ENCODE data around the gene SNX15. TPM values are rescaled to one million over a fixed set of nuclear protein-coding genes. Genes with fewer than 3 reads are reported as not detected.

The SNX15 gene
- total RNA-seq, 1 donor from 2014 or later = 25.1 TPM

DNA sequence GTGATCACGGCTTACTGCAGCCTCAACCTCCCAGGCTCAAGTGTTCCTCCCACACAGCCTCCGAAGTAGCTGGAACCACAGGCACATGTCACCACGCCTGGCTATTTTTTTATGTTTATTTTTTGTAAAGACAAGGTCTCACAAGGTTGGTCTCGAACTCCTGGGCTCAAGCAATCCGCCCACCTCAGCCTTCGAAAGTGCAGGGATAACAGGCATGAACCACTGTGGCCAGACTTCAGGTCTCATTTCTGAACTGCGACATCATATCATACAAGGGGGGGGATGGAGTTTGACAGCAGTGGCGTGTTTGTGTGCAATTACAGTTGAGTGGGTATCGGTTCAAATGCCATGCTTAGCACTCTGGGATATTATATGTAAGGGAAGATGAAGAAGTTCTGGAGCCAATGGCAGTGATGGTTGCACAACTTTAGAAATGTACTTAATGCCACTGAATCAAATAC, 24.2 kb downstream of the SNX15 start:
- H3K27me3 ChIP-seq = no peaks in the 10 kb centered on the region
- H3K9me3 ChIP-seq = no peaks in the 10 kb centered on the region
- peaks cover 0 to 15% of the 10 kb centered on the region in 2 donors for H3K4me1 ChIP-seq
- no peaks in the 10 kb centered on the region for H3K36me3 ChIP-seq
- TF ChIP-seq, protein P1, sequence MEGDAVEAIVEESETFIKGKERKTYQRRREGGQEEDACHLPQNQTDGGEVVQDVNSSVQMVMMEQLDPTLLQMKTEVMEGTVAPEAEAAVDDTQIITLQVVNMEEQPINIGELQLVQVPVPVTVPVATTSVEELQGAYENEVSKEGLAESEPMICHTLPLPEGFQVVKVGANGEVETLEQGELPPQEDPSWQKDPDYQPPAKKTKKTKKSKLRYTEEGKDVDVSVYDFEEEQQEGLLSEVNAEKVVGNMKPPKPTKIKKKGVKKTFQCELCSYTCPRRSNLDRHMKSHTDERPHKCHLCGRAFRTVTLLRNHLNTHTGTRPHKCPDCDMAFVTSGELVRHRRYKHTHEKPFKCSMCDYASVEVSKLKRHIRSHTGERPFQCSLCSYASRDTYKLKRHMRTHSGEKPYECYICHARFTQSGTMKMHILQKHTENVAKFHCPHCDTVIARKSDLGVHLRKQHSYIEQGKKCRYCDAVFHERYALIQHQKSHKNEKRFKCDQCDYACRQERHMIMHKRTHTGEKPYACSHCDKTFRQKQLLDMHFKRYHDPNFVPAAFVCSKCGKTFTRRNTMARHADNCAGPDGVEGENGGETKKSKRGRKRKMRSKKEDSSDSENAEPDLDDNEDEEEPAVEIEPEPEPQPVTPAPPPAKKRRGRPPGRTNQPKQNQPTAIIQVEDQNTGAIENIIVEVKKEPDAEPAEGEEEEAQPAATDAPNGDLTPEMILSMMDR (IDR thresholded peaks at IDR 0.05) = no peak
- intact Hi-C loops (cut with DNase I) = no loop called here
- no peak overlapping the region for H3K27ac ChIP-seq
- H3K4me3 ChIP-seq = no peak overlapping the region
- DNase-seq (ENCODE audit: low spot score in 2 of 2) = no peak

DNA sequence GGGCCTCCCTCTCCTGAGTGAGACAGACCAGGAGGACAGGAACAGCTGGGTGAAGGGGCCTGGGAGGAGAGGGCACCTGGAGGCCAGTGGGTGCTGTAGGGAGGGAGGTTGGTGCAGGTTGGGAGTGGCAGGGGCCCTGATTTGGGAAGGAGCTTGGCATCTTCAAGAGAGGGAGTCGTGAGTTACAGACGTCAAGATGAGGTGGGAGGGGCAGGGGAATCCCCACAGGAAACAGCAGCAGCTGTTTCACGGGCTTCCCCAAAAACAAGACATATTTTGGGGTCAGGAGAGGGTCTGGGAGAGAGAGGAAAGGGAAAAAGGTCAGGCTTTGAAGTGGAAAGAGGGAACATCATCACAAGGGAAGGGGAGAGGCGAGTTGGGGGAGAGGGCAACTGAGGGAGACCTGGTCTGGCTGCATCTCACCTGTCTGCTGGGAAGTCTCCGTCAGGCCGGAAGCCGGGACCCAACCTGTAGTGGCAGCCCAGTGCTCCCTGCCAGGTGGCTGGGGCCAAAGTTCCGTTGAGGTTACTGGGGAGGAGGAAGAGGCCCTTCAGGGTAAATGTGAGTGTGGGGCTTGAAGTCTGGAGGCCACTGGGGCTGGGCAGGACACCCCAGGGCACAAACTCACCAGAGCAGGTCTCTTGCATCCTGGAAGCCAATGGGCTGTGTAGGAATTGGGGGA, 26.7 kb downstream of the SNX15 start:
- Histone ChIP-seq H3K4me1 (no peaks in the 10 kb centered on the region), H3K27me3 (no peaks in the 10 kb centered on the region), H3K36me3 (no peaks in the 10 kb centered on the region), H3K9me3 (no peaks in the 10 kb centered on the region), H3K27ac (no peak overlapping the region), H3K4me3 (no peak overlapping the region)
- TF ChIP-seq, protein P1 (IDR thresholded peaks at IDR 0.05) = no peak
- intact Hi-C loops (cut with DNase I) = no loop called here
- no peak for DNase-seq (ENCODE audit: low spot score in 2 of 2)

DNA sequence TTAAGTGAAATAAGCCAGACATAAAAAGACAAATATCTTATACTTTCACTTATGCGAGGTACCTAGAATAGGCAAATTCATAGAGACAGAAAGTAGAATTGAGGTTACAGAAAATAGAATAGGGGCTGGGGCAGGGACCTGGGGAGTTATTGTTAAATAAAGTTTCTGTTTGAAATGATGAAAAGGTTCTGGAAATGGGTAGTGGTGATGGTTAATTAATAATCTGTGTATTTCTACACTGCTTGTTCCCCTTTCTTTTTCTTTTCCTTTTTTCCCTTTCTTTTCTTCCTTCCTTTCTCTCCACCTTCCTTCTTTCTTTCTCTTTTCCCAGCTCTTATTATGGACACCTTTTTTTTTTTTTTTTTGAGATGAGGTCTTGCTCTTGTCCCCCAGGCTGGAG, 28.3 kb downstream of the SNX15 start:
- no peaks in the 10 kb centered on the region for H3K36me3 ChIP-seq
- no peaks in the 10 kb centered on the region for H3K27me3 ChIP-seq
- H3K9me3 ChIP-seq = no peaks in the 10 kb centered on the region
- H3K4me1 ChIP-seq = no peaks in the 10 kb centered on the region
- no peak for DNase-seq (ENCODE audit: low spot score in 2 of 2)
- intact Hi-C loops (cut with DNase I) = no loop called here
- TF ChIP-seq, protein P1 (IDR thresholded peaks at IDR 0.05) = no peak
- no peak overlapping the region for H3K4me3 ChIP-seq
- no peak overlapping the region for H3K27ac ChIP-seq

DNA sequence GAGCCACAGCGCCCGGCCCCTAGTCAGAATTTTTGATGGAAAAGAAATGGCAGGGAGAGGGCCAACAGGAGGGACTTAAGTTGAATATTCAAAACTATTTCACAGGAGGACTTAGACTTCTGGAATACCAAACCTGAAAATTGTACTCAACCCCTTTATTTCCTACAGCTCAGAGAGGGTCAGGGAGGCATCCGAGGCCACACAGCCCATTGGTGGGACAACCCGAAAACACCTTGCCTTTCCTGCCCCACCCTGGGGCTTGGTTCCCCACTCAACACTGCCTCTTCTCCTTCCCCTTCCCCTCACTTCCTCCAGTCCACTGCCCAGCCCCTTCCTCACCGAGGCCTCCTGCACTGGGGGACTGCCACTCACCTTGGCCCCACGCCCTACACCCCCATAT, 29.8 kb downstream of the SNX15 start:
- H3K4me1 ChIP-seq = no peaks in the 10 kb centered on the region
- no peaks in the 10 kb centered on the region for H3K36me3 ChIP-seq
- H3K4me3 ChIP-seq = no peak overlapping the region
- intact Hi-C loops (cut with DNase I) = no loop called here
- H3K27me3 ChIP-seq = no peaks in the 10 kb centered on the region
- TF ChIP-seq, protein P1 (IDR thresholded peaks at IDR 0.05) = no peak
- H3K27ac ChIP-seq = no peak overlapping the region
- no peak for DNase-seq (ENCODE audit: low spot score in 2 of 2)
- no peaks in the 10 kb centered on the region for H3K9me3 ChIP-seq

DNA sequence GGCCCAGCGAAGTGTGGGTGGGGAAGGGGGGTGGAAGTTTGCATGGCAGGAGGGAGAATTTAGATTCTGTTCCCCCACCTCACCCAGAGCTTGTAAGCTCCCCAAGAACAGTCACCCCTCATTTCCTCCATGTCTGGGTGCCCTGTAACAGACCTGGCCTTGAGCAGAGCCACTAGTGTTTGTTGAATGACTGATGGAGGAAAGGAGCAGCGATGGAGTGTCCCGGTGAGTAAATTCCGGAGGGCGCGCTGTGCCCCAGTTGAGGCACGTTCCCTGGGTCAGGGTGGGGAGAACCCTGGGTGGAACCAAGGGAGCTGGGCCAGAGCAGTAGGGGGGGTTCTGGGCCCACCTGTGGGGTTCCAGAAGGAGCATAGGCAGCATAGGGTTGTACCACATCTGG, 30.3 kb downstream of the SNX15 start:
- no peaks in the 10 kb centered on the region for H3K9me3 ChIP-seq
- no peaks in the 10 kb centered on the region for H3K4me1 ChIP-seq
- TF ChIP-seq, protein P1 (IDR thresholded peaks at IDR 0.05) = no peak
- no peak overlapping the region for H3K27ac ChIP-seq
- DNase-seq (ENCODE audit: low spot score in 2 of 2) = no peak
- H3K4me3 ChIP-seq = no peak overlapping the region
- no peaks in the 10 kb centered on the region for H3K36me3 ChIP-seq
- H3K27me3 ChIP-seq = no peaks in the 10 kb centered on the region
- intact Hi-C loops (cut with DNase I) = no loop called here

DNA sequence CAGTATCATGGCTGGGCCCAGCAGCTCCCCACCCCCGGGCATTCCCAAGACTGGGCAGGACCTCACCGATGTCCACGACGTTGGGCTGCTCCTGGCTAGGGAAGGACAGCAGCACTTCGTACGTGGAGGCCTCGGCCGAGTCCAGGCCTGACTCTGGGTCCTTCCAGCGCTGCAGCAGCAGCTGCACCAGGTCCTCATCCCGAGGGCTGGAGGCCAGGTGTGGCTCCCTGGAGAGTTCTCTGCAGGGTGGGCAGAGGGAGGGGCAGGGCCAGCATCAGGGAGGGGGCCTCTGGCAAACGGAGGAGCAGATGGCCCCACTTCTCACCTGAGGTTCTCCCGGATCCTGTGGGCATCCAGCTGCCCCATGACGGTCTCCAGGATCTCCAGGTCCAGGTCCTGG, 30.8 kb downstream of the SNX15 start:
- TF ChIP-seq, protein P1 (IDR thresholded peaks at IDR 0.05) = no peak
- no peak overlapping the region for H3K4me3 ChIP-seq
- no peaks in the 10 kb centered on the region for H3K36me3 ChIP-seq
- no peak for DNase-seq (ENCODE audit: low spot score in 2 of 2)
- H3K27me3 ChIP-seq = no peaks in the 10 kb centered on the region
- H3K9me3 ChIP-seq = no peaks in the 10 kb centered on the region
- no peaks in the 10 kb centered on the region for H3K4me1 ChIP-seq
- H3K27ac ChIP-seq = no peak overlapping the region
- intact Hi-C loops (cut with DNase I) = no loop called here

All from ascending aorta (tissue), 2 donors.